Common myeloid progenitor, CD34-positive (primary cell): ENCODE measurements around the gene TNRC18.
"Not testable (repeated sequence)": the region's sequence is repeated elsewhere in the genome, so short reads cannot be mapped to it uniquely, and the experiment has no call there.

ENCODE experiments used
- CTCF ChIA-PET: fragments of 350-600 bp; sonication (Branson Sonifier 250); formaldehyde crosslinking; loops from one replicate; lab custom pipeline; 2021; ENCODE audit warnings: antibody characterized with exemption; lab: Charles Lee
- POLR2A ChIA-PET: fragments of 350-600 bp; sonication (Branson Sonifier 250); formaldehyde crosslinking; loops from one replicate; lab custom pipeline; 2021; ENCODE audit warnings: antibody characterized with exemption; lab: Charles Lee
- DNase-seq, 3 donors: peaks; one replicate each; pipeline versions ENCODE4 v3.0.0 to v3.0.0-alpha.2; 2013
- H3K27ac ChIP-seq, 2 experiments: 1 replicate in 1 of 2; 2 replicates in 1 of 2; pipeline ENCODE4 v1.7.0; 2013; ENCODE audit warnings: inconsistent platforms in 2 of 2, low read length in 2 of 2, mild to moderate bottlenecking in 2 of 2, low read depth in 1 of 2, moderate library complexity in 1 of 2; ENCODE audit not compliant: severe bottlenecking in 2 of 2, insufficient read depth in 1 of 2, poor library complexity in 1 of 2
- H3K27me3 ChIP-seq, 5 experiments: replicated peaks in 2 of 5; 1 replicate in 3 of 5; 2 replicates in 2 of 5; pipeline versions ENCODE4 v1.6.1 to v1.7.0; 2013; ENCODE audit warnings: low read length in 4 of 5, mild to moderate bottlenecking in 2 of 5, moderate library complexity in 2 of 5, inconsistent platforms in 1 of 5; ENCODE audit not compliant: insufficient read depth in 5 of 5, control insufficient read depth in 4 of 5
- H3K36me3 ChIP-seq, 4 experiments: 1 replicate in 2 of 4; 2 replicates in 2 of 4; pipeline versions ENCODE4 v1.6.1 to v1.7.0; 2013; ENCODE audit warnings: low read length in 3 of 4, control low read depth in 1 of 4, mild to moderate bottlenecking in 1 of 4; ENCODE audit not compliant: control insufficient read depth in 4 of 4, insufficient read depth in 4 of 4
- H3K4me1 ChIP-seq, 4 experiments: 1 replicate in 3 of 4; 2 replicates in 1 of 4; pipeline versions ENCODE4 v1.6.1 to v1.7.1; 2013; ENCODE audit warnings: low read length in 3 of 4, mild to moderate bottlenecking in 3 of 4, control low read depth in 1 of 4, inconsistent platforms in 1 of 4, moderate library complexity in 1 of 4; ENCODE audit not compliant: control insufficient read depth in 4 of 4, insufficient read depth in 4 of 4; ENCODE audit errors: control extremely low read depth in 1 of 4
- H3K4me3 ChIP-seq, 7 experiments: 1 replicate in 4 of 7; 2 replicates in 3 of 7; pipeline versions ENCODE4 v1.5.1 to v1.7.0; 2013; ENCODE audit warnings: mild to moderate bottlenecking in 7 of 7, low read length in 6 of 7, moderate library complexity in 6 of 7, inconsistent platforms in 2 of 7, low read depth in 2 of 7, control low read depth in 1 of 7; ENCODE audit not compliant: insufficient read depth in 4 of 7, control insufficient read depth in 1 of 7; ENCODE audit errors: extremely low read depth in 1 of 7
- H3K9me3 ChIP-seq, 5 experiments: 1 replicate in 4 of 5; 2 replicates in 1 of 5; pipeline versions ENCODE4 v1.6.1 to v1.7.1; 2013; ENCODE audit warnings: low read length in 4 of 5, mild to moderate bottlenecking in 2 of 5, inconsistent platforms in 1 of 5, low read depth in 1 of 5, moderate library complexity in 1 of 5; ENCODE audit not compliant: control insufficient read depth in 4 of 5, insufficient read depth in 2 of 5; ENCODE audit errors: control extremely low read depth in 1 of 5
- WGBS: methylation state at CpG from one replicate; pipeline ENCODE4 v1.1.5; 2013; ENCODE audit not compliant: insufficient coverage; 5-methylcytosine and 5-hydroxymethylcytosine counted together

The TNRC18 gene

GRCh38 chr7:5281598-5282500 is 141.8 kb downstream of the TNRC18 start:
- H3K27me3 ChIP-seq: peaks cover 0 to 20% (median 2%) of the 10 kb centered on the region in 5 experiments
- H3K27ac ChIP-seq, H3K4me3 ChIP-seq, H3K36me3 ChIP-seq, H3K4me1 ChIP-seq, H3K9me3 ChIP-seq, DNase-seq, CTCF ChIA-PET, POLR2A ChIA-PET: not testable (repeated sequence)
- WGBS: 61% methylated on average over 15 of the region's 19 CpGs

- ChIA-PET POLR2A (no interaction called here), CTCF (no interaction called here)
- Histone ChIP-seq H3K36me3 (no peaks in the 10 kb centered on the region), H3K9me3 (no peaks in the 10 kb centered on the region), H3K27me3 (peaks cover 0 to 18% (median 2%) of the 10 kb centered on the region in 5 experiments), H3K4me3 (no peak overlapping the region), H3K27ac (no peak overlapping the region), H3K4me1 (peaks cover 0 to 5% (median 4%) of the 10 kb centered on the region in 4 experiments)
- WGBS: 78% methylated on average over 3 of the region's 4 CpGs
- no peak for DNase-seq
These were observed 143.9 kb downstream of the TNRC18 start for GRCh38 chr7:5279734-5280133.

GRCh38 chr7:5278766-5279165 is 144.9 kb downstream of the TNRC18 start:
- no peaks in the 10 kb centered on the region for H3K9me3 ChIP-seq
- no peak overlapping the region for H3K27ac ChIP-seq
- CTCF ChIA-PET: no interaction called here

GRCh38 chr7:5276611-5277010 is 147.0 kb downstream of the TNRC18 start:
- WGBS: no CpG with 5 or more reads among the region's 15 CpGs
- Histone ChIP-seq H3K27ac (no peak overlapping the region), H3K4me1 (no peaks in the 10 kb centered on the region), H3K4me3 (no peak overlapping the region), H3K36me3 (no peaks in the 10 kb centered on the region), H3K9me3 (no peaks in the 10 kb centered on the region), H3K27me3 (peaks cover 0 to 2% (median 0%) of the 10 kb centered on the region in 5 experiments)
- DNase-seq: no peak
- CTCF ChIA-PET: no interaction called here
- POLR2A ChIA-PET: no interaction called here

More at GRCh38 chr7:5278766-5279165, 144.9 kb downstream of the TNRC18 start:
- POLR2A ChIA-PET: no interaction called here
- Histone ChIP-seq H3K36me3 (no peaks in the 10 kb centered on the region), H3K4me3 (no peak overlapping the region), H3K4me1 (peaks cover 0 to 5% (median 4%) of the 10 kb centered on the region in 4 experiments), H3K27me3 (peaks cover 0 to 8% (median 0%) of the 10 kb centered on the region in 5 experiments)
- 100% methylated on average over 1 of the region's 7 CpGs for WGBS
- no peak for DNase-seq

GRCh38 chr7:5276123-5276522 is 147.5 kb downstream of the TNRC18 start:
- H3K27me3 ChIP-seq, H3K4me1 ChIP-seq, H3K4me3 ChIP-seq, H3K9me3 ChIP-seq, H3K36me3 ChIP-seq, DNase-seq, POLR2A ChIA-PET, CTCF ChIA-PET, H3K27ac ChIP-seq: not testable (repeated sequence)
- 94% methylated on average over 14 of the region's 14 CpGs for WGBS

GRCh38 chr7:5275510-5275909 is 148.1 kb downstream of the TNRC18 start:
- DNase-seq: peak in 2 of 3 donors; percentile 22 to 52

GRCh38 chr7:5274985-5275431 is 148.6 kb downstream of the TNRC18 start:
- CTCF ChIA-PET, POLR2A ChIA-PET: not testable (repeated sequence)

More at GRCh38 chr7:5275510-5275909, 148.1 kb downstream of the TNRC18 start:
- POLR2A ChIA-PET, H3K36me3 ChIP-seq, CTCF ChIA-PET, H3K27me3 ChIP-seq, H3K9me3 ChIP-seq, H3K27ac ChIP-seq, H3K4me1 ChIP-seq, H3K4me3 ChIP-seq: not testable (repeated sequence)
- WGBS: 77% methylated on average over 6 of the region's 10 CpGs

More at GRCh38 chr7:5274985-5275431, 148.6 kb downstream of the TNRC18 start:
- not testable (repeated sequence) for H3K4me1 ChIP-seq, H3K4me3 ChIP-seq, H3K27me3 ChIP-seq, H3K36me3 ChIP-seq, H3K9me3 ChIP-seq, DNase-seq, H3K27ac ChIP-seq
- WGBS: 87% methylated on average over 6 of the region's 11 CpGs
